ENCODE measurements around the gene RGL3. TPM values are rescaled to one million over a fixed set of nuclear protein-coding genes. Genes with fewer than 3 reads are reported as not detected.

Gene RGL3
- total RNA-seq, 1 donor from 2014 or later: 9.2 TPM

DNA sequence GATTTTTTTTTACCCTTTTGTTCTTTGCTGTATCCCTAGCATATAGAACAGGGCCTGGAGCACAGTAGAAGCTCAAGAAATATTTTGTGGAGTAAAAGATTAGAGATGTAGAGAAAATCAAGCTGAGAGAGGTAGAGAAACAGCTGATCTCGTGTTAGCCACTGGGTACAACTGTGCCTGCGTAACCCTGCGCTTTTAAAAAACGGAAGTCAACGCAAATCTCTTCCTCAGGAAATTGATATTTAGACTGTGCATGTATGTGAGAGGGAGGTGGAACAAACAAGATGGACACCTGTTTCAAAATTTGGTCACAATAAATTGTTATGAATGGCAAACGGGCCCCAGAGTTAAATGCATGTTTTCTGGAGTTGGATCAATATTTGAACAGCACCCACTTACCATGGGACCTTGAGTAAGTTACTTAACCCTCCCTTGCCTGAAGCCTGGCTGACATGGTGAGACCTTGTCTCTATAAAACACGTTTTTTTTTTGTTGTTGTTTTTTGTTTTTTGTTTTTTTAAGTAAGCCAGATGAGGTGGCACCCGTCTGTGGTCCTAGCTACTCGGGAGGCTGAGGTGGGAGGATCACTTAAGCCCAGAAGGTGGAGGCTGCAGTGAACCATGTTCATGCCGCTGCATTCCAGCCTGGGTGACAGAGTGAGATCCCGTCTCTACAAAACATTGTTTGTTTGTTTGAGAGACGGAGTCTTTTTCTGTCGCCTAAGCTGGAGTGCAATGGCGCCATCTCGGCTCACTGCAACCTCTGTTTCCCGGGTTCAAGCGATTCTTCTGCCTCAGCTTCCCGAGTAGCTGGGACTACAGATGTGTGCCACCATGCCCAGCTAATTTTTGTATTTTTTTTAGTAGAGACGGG is 31.7 kb downstream of the RGL3 start:
- H3K36me3 ChIP-seq: no peaks in the 10 kb centered on the region
- intact Hi-C loops (cut with micrococcal nuclease): no loop called here
- peaks cover 10% of the 10 kb centered on the region for H3K9me3 ChIP-seq (replicated peaks)
- H3K27me3 ChIP-seq (ENCODE audit: low read depth): peaks cover 17% of the 10 kb centered on the region
- DNase-seq: no peak
- no peak overlapping the region for H3K4me3 ChIP-seq
- H3K4me1 ChIP-seq: peaks cover 21% of the 10 kb centered on the region
- TF ChIP-seq, protein P1, sequence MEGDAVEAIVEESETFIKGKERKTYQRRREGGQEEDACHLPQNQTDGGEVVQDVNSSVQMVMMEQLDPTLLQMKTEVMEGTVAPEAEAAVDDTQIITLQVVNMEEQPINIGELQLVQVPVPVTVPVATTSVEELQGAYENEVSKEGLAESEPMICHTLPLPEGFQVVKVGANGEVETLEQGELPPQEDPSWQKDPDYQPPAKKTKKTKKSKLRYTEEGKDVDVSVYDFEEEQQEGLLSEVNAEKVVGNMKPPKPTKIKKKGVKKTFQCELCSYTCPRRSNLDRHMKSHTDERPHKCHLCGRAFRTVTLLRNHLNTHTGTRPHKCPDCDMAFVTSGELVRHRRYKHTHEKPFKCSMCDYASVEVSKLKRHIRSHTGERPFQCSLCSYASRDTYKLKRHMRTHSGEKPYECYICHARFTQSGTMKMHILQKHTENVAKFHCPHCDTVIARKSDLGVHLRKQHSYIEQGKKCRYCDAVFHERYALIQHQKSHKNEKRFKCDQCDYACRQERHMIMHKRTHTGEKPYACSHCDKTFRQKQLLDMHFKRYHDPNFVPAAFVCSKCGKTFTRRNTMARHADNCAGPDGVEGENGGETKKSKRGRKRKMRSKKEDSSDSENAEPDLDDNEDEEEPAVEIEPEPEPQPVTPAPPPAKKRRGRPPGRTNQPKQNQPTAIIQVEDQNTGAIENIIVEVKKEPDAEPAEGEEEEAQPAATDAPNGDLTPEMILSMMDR (IDR thresholded peaks at IDR 0.05; ENCODE audit: borderline replicate concordance): no peak
- H3K27ac ChIP-seq (replicated peaks): no peak overlapping the region

DNA sequence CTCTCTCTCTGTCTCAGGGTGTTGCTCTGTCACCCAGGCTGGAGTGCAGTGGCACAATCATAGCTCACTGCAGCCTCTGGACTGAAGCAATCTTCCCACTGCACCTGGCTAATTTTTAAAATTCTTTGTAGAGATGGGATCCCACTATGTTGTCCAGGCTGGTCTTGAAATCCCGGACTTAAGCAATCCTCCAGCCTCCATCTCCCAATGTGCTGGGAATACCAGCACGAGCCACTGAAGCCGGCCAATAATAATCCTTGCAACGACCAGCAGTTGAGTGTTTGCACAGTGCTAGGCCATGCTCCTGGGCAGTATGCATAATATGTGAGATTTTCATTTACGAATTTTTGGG is 34.4 kb downstream of the RGL3 start:
- Histone ChIP-seq H3K27me3 (ENCODE audit: low read depth) (peaks cover 19% of the 10 kb centered on the region), H3K9me3 (replicated peaks) (no peaks in the 10 kb centered on the region), H3K27ac (replicated peaks) (no peak overlapping the region), H3K36me3 (no peaks in the 10 kb centered on the region), H3K4me3 (no peak overlapping the region), H3K4me1 (peaks cover 42% of the 10 kb centered on the region)
- intact Hi-C loops (cut with micrococcal nuclease): no loop called here
- no peak for DNase-seq
- TF ChIP-seq, protein P1 (IDR thresholded peaks at IDR 0.05; ENCODE audit: borderline replicate concordance): no peak

DNA sequence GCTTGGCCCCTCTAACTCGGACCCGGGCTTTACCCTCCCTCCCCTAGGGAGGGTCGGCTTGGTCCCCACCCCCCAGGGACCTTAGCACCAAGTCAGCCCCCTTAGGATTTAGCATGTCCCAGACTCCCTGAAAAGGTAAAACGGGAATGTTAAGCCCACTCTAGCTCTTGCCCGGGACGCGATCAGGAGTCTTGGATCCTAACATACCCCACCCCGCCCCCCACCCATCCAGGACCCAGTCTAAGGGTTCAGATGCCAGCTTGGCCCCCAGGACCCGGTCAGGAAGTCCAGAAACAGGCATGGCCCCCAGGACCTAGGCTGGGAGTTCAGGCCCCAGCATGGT is 35.4 kb downstream of the RGL3 start:
- intact Hi-C loops (cut with micrococcal nuclease): no loop called here
- H3K36me3 ChIP-seq: no peaks in the 10 kb centered on the region
- peaks cover 19% of the 10 kb centered on the region for H3K27me3 ChIP-seq (ENCODE audit: low read depth)
- H3K9me3 ChIP-seq (replicated peaks): no peaks in the 10 kb centered on the region
- H3K4me1 ChIP-seq: peaks cover 43% of the 10 kb centered on the region
- H3K27ac ChIP-seq (replicated peaks): peak overlapping the region; percentile 66
- TF ChIP-seq, protein P1 (IDR thresholded peaks at IDR 0.05; ENCODE audit: borderline replicate concordance): no peak
- peak overlapping the region; percentile 71 for H3K4me3 ChIP-seq
- no peak for DNase-seq

DNA sequence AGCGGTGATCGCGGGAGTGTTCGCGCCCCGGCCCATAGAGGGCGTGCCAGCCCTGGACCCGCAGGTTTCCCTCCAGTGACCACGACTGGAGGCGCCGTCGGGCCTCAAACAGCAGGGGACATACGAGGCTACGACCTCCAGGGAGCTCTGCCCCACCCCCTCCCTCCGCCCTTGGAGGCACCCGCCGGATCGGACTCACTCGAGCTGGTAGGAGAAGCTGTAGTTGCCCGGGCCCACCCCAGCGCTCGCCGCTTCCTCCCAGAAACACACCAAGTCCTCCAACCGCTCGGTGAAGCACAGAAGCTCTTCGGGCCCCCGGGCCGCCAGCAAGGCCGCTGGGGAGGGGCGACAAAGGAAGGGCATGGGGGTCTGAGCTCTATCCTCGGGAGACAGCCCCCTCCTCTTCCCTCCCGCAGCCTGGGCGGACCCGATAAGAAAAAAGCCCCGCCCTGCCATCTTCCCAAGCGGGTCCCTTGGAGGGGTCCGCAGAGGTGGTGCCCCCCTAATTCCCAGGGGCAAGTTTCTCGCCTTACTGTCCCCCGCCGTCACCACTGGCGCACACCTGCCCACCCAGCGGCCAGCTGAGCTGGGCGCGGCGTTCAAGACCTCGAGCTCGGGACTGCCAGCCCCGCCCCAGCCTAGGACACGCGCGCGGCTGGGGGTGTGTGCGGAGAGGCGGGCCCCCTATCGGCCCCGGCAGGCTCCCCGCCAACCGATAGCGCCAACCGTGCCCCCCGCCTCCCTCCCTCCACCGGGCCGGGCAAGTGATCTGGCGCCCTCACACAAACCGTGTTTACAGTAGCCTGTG is 36.0 kb downstream of the RGL3 start:
- H3K4me1 ChIP-seq: peaks cover 49% of the 10 kb centered on the region
- H3K4me3 ChIP-seq: peak overlapping the region; percentile 71

More for the DNA sequence above, 36.0 kb downstream of the RGL3 start:
- H3K27me3 ChIP-seq (ENCODE audit: low read depth): peaks cover 19% of the 10 kb centered on the region
- no peaks in the 10 kb centered on the region for H3K9me3 ChIP-seq (replicated peaks)
- no peaks in the 10 kb centered on the region for H3K36me3 ChIP-seq
- intact Hi-C loops (cut with micrococcal nuclease): no loop called here
- H3K27ac ChIP-seq (replicated peaks): peak overlapping the region; percentile 66
- TF ChIP-seq, protein P1 (IDR thresholded peaks at IDR 0.05; ENCODE audit: borderline replicate concordance): peak; percentile 65
- peak; percentile 60 for DNase-seq
